ENCODE data around the gene SLC38A5.
A peak's percentile ranks its signal among the peaks of the same experiment; 100 is the strongest.
"Not testable (repeated sequence)": the region's sequence is repeated elsewhere in the genome, so short reads cannot be mapped to it uniquely, and the experiment has no call there.

SLC38A5 gene

DNA sequence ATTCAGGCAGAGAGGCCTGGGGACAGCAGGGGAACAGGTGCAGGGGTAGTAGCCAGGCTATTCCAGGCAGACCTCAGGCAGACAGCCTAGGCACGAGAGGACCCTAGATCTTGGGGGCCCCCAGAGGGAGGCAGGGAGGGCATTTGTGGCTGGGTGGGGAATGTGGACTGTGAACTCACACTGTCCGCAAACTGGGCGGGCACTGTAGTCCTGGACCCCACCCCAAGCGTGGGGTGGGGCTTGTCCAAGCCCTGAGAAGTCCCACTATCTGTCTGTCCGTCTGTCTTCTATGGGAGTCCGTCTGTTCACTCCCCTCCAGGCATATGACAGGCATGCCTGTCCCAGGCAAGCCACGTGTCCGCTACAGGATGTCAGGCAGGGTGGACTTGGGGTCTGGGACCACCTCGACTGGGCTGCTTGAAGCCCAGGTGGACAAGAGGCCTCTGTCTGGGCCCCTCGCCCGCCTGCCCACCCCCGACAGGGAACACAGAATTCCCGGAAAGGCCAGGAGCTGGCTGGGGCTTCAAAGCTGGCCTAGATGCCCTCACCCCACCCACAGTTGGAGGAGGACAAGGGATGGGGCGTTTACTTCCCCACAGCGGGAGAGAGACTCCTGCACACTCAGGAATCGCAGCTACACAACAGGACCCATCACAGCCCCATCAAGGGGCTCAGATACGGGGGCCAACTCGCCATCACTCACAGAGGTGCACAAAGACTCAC lies at the start of gene SLC38A5:
TSS of gene SLC38A5 (minus strand) at position 151 of the 723 bp plus-strand sequence. CDS start 2,336 bp downstream, outside the sequence.
- DNase-seq: no peak

DNA sequence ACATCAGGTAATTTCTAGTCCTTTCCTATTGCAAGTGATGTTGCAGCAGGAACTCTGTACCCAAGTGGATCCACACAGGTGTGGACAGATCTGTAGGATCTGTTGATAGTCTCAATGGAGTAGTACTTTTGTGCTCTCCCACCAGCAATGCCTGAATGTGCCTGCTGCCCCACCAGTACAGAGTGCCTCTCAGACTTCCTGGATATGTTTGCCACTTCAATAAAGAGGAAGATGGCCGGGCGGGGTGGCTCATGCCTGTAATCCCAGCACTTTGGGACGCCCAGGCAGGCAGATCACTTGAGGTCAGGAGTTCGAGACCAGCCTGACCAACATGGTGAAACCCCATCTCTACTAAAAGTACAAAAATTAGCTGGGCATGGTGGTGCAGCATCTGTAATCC lies 49.4 kb upstream of the SLC38A5 start:
- not testable (repeated sequence) for DNase-seq

DNA sequence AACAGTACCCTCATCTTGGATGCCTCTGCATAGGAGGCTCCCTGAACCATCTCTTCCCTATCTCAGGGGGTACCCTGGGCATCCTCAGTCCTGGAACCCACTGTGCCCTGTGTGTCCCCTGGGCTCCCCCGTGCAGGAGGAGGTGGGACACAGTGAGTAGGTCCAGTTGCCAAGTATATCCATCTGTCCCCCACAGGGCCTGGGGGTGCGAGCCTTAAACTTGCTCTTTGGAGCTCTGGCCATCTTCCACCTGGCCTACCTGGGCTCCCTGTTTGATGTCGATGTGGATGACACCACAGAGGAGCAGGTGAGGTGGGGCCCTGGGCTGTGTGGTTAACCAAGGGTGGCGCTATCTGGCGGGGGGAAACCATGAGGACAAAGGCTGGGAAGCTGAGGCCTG lies 46.9 kb upstream of the SLC38A5 start:
- no peak for DNase-seq

DNA sequence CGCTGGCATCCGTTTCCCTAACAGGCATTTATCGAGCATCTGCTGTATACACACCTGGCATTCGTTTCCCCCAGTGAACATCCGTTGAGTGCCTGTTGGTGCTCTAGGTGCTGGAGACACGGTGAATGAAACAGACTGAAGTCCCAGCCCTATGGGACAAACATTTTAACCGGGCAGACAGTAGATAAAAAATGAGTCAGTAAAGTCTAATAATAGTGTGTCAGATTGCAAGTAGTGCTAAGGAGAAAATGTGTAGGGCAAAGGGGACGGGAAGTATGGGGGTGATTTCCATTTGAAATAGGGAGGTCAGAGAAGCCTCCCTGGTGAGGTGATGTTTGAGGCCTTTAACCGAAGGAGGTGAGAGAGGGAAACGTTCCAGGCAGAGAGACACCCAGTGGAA lies 46.2 kb upstream of the SLC38A5 start:
- DNase-seq: no peak

DNA sequence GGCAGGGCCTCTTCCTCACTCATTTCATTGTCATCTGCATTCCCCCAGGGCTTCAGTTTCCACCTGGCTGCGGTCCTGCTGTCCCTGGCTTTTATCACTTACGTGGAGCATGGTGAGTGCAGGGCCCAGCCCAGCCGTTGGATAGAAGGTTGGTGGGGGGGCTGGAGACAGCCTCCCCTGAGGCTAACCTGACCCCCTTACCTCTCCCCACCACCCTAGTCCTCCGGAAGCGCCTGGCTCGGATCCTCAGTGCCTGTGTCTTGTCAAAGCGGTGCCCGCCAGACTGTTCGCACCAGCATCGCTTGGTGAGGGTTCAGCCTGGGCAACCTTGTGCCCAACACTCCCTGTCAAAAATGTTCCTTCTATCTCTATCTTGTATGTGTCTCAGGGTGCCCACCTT lies 45.8 kb upstream of the SLC38A5 start:
- DNase-seq: no peak

DNA sequence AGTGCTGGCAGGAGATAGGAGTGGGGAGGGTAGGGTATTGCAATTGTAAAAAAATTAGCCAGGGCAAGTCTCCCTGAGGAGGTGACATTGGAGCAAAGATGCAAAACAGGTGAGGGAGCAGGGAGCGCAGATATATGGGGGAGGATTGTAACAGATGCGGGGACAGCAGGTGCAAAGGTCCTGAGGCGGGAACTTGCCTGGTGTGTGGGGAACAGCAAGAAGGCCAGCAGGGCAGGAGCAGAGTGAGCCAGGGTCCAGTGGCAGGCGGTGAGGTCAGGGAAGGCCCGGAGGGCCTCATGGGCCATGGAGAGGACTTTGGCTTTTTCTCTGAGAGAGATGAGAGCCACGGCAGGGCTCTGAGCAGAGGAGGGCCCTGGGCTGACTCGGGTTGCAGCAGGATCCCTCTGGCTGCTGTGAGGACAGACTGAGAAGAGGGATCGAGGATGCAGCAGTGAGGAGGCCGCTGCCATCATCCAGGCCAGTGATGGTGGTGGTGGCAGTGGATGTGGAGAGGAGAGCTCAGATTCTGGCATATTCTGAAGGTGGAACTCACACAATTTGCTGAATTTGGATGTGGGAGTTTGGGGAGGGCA lies 44.9 kb upstream of the SLC38A5 start:
- DNase-seq: no peak

DNA sequence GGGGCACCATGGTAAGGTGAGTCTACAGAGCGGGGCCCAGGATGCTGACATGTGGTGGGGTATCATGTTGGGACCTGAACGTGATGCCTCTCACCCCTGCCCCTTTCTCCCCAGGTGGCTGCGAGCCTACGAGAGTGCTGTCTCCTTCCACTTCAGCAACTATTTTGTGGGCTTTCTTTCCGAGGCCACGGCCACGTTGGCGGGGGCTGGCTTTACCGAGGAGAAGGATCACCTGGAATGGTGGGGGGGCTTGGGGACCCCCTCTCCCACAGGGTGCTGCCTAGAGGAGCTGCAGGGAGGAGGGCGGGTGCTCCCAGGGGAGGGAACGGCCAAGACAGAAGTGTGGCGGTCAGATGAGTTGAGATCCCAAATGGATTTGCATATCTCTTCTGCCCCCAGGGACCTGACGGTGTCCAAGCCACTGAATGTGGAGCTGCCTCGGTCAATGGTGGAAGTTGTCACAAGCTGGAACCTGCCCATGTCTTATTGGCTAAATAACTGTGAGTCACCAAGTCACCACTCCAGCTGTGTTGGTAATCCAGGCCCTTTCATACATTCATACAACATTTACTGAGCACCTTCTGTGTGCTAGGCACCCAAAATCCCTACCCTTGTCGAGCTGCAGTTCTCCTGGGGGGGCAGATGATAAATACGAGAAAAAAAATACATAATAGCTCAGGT lies 44.2 kb upstream of the SLC38A5 start:
- DNase-seq: no peak

DNA sequence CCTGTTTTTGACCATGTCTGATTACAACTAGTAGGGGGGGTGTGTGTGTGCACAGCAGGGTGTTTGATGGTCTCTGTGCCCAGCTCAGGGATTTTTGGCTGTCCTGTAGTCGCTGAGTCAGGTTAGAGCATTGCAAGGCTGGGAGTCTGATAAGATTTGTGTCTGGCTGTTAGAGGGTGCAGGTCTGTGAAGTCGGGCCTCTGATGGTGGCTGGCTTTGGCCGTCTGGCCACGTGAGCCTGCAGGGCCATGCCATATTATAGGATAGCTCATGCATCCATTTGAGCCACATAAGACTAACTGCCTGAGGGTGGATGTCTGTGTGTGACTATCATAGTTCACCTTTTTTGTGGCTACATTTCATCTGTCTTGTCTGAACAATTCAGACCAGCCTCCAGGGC lies 43.6 kb upstream of the SLC38A5 start:
- DNase-seq: no peak

DNA sequence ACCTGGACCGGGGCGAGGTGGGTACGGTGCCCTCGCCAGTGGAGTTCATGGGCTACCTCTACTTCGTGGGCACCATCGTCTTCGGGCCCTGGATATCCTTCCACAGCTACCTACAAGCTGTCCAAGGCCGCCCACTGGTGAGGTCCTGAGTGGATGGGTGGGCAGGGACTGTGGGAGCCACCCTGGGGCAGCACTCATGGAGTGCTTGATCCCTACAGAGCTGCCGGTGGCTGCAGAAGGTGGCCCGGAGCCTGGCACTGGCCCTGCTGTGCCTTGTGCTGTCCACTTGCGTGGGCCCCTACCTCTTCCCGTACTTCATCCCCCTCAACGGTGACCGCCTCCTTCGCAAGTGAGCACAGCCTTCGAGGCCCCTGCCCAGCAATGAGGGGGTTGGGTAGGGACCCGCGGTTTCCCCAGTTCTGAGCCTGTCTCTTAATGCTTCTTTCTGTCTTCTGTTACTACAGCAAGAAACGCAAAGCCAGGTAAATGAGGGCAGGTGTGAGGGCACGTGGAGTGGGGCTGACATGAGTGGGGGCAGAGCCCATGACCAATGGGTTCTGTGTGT lies 42.4 kb upstream of the SLC38A5 start:
- no peak for DNase-seq

DNA sequence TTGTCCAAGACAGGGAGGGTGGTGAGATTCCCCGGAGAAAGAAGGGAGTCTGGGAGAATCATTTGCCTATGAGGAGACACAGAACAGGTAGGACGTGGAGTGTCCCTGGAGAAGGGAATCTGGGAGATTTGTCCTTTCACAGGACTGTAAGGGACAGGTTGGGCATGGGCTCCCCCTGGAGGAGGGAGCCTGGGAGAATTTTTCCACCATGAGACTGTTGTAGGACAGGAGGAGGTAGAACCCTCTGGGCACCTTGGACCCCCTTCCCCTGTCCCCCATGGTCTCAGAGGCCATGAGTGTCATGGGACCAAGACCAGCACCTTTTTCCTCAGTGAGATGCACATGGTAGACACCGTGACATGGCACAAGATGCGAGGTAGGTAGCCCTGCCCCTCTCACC lies 41.5 kb upstream of the SLC38A5 start:
- DNase-seq: no peak

DNA sequence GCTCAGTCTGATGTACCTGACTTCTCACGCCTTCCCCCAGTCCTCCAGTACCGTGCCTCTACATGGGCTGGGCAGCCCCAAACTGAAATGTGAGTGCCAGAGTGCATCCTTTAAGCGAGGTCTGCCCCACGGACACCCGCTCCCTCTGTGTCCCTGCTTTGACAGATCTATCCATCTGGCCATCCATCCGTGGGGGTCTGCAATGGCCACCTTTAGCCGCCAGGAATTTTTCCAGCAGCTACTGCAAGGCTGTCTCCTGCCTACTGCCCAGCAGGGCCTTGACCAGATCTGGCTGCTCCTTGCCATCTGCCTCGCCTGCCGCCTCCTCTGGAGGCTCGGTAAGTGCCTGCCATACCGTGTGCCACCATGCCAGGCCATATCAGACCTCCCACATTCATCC lies 39.6 kb upstream of the SLC38A5 start:
- no peak for DNase-seq

DNA sequence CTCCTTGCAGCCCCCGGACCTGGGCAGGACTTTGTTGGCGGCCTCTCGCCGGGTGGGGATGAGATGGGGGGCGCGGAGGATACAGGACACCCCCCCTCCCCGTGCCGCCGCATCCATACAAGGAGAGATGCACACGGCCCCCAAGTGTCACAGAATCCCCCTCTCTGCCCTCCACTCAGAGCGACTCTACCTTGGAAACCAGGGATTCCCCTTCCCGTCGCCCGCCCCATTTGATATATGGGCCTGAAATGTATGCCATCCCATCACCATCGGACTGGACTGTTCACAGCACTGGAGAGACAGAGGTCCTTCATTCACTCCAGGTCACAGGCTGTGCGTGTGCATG lies 39.2 kb upstream of the SLC38A5 start:
- DNase-seq: no peak

DNA sequence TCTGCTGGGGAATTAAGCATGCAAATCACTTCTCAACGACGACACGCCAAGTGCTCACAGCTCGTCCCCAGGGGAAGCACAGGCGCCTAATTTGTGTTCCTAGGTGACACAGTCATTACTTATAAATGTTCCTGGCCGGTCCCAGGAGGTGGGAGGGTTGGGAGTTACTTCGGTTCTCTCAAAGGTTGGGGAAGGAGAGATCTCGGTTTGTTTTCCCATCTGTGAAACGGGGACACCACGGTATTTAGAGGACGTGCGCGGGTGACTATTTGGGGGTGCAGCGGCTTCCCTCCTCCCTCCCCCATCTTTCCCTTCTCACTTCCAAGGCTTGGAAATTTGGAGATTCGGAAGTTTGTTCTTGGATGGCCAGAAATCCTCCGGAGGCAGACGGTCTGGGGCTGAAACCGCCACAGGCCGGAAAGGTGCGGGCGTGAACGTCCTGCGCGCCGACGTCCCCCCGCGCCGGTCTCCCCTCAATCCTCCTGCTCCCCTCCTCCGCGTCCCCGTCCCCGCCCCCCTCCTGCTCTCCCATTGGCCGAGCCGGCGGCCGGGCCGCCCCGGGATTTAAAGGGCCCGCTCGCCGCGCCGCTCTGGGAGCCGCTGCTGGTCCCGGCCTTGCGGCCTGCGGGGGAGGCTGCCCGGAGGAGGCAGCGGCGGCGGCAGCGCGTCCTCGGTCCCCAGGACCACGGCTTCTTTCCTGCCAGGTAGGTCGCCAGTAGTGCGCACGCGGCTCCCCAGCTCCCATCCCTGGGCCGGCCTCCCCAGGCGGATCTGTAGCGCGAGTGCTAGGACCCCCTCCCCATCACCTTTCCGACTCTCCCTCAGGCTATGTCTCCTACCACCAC lies 38.6 kb upstream of the SLC38A5 start, which contains the start of gene PORCN:
TSS of gene PORCN (plus strand) at position 593 of the 845 bp plus-strand sequence. CDS start 829 bp downstream, outside the sequence.
- peak; percentile 85 for DNase-seq

DNA sequence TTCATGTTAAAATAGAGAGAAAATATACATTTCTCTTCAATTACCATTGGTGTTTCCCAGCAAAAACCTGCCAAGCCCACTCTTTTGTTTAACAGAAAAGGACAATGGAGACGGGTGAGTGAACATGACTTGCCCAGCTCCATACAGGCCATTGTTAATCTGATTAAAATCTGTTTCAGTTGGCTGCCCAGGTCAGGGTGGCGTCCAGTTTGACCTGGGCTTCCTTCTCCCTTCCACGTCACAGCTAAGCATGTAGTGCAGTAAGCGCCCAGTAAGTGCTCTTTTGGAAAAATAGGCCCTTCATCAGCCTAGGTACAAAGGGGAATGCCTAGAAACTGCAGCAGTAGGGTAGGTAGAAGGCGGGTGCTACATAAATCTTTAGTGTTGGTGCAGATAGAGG lies 37.2 kb upstream of the SLC38A5 start:
- no peak for DNase-seq

DNA sequence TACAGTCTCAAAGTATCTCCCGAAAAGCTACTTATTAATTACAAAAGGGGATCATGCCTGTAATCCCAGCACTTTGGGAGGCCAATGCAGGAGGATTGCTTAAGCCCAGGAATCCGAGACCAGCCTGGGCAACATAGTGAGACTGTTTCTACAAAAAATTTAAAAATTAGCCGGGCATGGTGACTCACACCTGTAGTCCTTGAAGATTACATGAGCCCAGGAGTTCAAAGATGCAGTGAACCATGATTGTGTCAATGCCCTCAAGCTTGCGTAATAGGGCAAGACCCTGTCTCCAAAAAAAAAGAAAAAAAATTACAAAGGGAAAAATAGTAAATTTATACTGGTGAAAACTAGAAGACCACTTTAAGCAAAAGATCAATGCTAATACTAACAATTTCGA lies 35.4 kb upstream of the SLC38A5 start:
- no peak for DNase-seq

DNA sequence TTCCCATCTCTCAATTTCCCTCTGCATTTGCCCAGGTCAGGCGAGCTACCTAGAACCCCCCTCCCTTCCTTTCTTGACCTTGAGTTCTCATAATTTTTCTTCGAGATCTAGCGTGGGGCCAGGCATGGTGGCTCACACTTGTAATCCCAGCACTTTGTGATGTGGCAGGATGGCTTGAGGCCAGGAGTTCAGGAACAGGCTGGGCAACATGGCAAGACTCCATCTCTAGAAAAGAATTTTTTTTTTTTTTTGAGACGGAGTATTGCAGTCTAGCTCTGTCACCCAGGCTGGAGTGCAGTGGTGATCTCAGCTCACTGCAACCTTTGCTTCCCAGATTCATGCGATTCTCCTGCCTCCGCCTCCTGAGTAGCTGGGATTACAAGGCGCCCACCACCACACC lies 34.2 kb upstream of the SLC38A5 start:
- no peak for DNase-seq

DNA sequence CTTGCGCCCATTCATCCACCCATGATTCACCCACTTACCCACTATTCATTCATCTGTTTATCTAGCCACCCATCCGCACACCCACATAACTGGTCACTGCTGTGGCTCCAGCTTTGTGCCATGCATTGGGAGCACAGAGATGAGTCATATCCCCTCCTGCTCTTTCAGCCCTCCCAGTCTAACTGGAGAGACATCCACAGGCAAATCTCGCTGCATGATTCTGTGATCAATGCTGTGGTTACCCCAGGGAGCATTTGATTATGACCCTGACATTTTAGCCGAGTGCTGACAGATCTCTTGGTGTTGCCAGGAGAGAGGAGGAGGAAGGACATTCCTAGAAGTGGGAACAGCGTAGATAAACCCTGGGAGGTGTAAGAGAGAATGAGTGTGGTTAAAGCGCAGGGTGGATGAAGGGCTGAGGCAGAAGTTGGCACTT lies 28.3 kb upstream of the SLC38A5 start:
- no peak for DNase-seq

DNA sequence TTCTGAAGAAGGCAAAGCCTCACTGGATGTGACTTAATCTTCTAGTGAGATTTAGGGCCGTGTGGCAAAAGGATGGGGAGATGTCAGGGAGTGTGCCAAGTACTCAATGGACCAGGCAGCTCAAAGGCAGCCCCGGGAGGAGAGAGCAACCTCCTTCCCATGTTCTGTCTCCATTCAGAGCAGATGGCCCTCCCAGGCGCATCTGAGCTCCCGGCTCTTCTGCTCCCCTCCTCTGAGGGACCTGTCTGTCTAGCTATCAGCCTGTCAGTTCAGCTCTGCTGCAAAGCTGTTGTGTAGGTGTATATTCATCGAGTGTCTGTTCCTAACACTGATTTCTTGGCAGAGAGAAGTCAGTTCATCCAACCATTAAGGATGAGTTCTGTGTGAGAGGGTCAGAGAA lies 27.8 kb upstream of the SLC38A5 start:
- DNase-seq: no peak

DNA sequence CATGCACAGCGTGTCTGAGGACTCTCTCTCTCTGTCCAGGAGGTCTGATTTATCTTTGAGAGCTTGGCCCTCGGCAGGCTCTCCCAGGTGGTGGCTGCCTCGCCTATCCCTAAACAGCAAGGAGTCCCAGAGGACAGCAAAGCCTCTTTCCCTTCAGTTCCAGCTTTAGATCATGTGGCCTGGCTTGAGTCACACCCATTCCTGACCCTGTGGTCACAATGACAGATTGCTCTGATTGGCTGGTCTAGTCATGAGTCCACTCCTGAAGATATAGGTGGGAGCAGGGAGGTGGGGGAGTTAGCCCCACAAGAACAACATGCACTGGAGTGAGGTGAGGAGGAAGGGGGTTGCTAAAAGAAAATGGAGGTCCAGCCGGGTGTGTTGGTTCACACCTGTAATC lies 26.6 kb upstream of the SLC38A5 start:
- DNase-seq: no peak

DNA sequence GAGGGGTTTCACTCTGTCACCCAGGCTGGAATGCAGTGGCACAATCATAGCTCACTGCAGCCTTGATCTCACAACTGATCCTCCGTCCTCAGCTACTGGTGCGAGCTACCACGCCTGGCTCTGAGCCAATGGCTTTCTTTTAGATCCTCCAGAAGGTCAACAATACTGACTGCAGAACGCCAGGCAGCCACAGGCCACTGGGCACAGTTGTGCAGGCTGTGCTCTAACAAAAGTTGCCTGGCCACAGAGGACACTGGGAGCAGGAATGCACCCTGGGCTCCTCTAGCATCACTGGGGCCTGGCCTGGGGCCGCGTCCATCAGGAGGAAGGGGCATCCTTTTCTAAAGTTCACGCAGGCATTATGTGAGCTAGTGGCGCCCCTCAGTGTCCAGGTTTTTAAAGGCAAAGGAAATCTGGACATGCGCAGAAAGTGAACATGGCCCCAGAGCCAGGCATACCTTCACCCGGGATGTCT lies 23.9 kb upstream of the SLC38A5 start:
- DNase-seq: no peak

DNA sequence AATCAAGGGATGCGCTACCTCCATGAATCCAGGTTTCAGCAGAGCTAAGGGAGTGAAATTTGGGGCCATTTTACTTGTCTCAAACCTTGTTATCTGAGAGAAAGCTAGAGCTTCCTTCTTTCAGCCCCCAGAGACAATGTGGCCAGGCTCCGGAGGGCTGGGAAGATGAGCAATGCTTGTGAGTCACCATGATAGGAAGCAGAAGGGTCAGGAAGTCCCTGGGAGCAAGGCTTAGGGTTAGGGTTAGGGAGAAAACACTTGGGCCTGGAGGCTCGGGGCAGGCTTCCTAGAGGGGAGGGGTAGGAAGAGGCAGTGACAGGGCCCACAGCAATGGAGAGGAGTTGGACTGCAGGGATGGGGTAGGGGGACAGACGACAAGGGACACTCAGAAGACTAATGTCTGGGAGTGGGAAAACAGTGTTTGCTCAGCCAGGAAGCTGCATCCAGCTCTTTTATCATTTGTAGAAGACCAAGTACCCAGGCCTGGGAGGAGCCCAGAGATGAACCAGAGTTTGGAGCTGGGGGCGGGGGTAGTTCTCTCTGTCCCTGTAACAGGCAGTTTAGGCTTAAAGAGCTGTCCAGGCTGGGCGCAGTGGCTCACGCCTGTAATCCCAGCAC lies 22.3 kb upstream of the SLC38A5 start:
- DNase-seq: no peak

DNA sequence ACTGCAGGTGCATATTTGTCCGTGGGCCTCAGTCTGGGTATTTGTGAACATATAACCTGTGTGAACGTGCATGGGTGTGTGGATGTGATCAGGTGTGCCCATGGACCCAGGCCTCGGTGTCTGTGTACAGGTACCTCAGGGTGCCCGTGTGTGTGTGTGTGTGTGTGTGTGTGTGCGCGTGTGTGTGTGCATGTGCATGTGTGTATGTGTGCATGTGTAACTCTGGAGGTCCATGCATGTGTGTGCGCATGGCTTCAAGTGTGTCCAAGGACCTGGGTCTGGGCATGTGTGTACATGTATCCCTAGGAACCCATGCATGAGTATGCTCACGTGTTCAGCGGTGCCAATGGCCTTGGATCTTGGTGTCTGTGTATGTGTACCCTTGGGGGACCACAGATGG lies 21.7 kb upstream of the SLC38A5 start:
- DNase-seq: no peak

Measured in activated CD8-positive, alpha-beta memory T cell treated with anti-CD3 and anti-CD28 coated beads, Interleukin-2, amount 50 U/mL, for 48 hours (primary cell).